Endothelial cell of umbilical vein (primary cell): ENCODE measurements around the gene MVB12B. TPM values are rescaled to one million over a fixed set of nuclear protein-coding genes. Genes with fewer than 3 reads are reported as not detected.

Experiments used
- BruUV-seq: library from RNA; stranded (reverse); fragments of 400-500 nt; replicated peaks from 2 replicates; lab custom pipeline; 2021; lab: Mats Ljungman, UMichigan
- CTCF ChIA-PET: fragments of 300-600, 350-600 bp; sonication (Branson Sonifier 250); formaldehyde crosslinking; loops from one replicate; lab custom pipeline; 2021; ENCODE audit warnings: antibody characterized with exemption, inconsistent platforms; lab: Charles Lee
- POLR2A ChIA-PET: fragments of 300-600, 350-600 bp; sonication (Branson Sonifier 250); formaldehyde crosslinking; loops from one replicate; lab custom pipeline; 2021; ENCODE audit warnings: antibody characterized with exemption, inconsistent platforms; lab: Charles Lee
- DNase-seq: peaks from one replicate; pipeline ENCODE4 v3.0.0-alpha.2; 2011; ENCODE audit warnings: low read depth, low spot score
- FAIRE-seq: peaks from 2 replicates; lab custom pipeline; 2011; peaks lifted over from hg19 to GRCh38; lab: Jason Lieb, UNC
- H2AFZ ChIP-seq: 2 replicates; pipeline ENCODE4 v1.6.0; 2012; ENCODE audit warnings: low read depth, low read length, control low read depth, inconsistent platforms
- H3K27ac ChIP-seq: 2 replicates; pipeline ENCODE4 v1.5.1; 2011; ENCODE audit warnings: low read depth, mild to moderate bottlenecking, control low read depth, low read length, moderate library complexity; ENCODE audit not compliant: insufficient read depth
- H3K27me3 ChIP-seq, 2 experiments: 2 replicates each; pipeline versions ENCODE4 v1.6.0 to v1.6.1; 2011; ENCODE audit warnings: low read length in 2 of 2, mixed read lengths in 1 of 2; ENCODE audit not compliant: control insufficient read depth in 2 of 2, insufficient read depth in 2 of 2
- H3K36me3 ChIP-seq, 2 experiments: 2 replicates in 1 of 2; 3 replicates in 1 of 2; pipeline ENCODE4 v1.5.1; 2011; ENCODE audit warnings: low read length in 2 of 2, mild to moderate bottlenecking in 1 of 2, moderate library complexity in 1 of 2; ENCODE audit not compliant: control insufficient read depth in 2 of 2, insufficient read depth in 2 of 2; ENCODE audit errors: extremely low read depth in 1 of 2
- H3K4me1 ChIP-seq: 3 replicates; pipeline ENCODE4 v1.5.1; 2011; ENCODE audit warnings: mild to moderate bottlenecking, low read length; ENCODE audit not compliant: control insufficient read depth, insufficient read depth; ENCODE audit errors: extremely low read depth
- H3K4me2 ChIP-seq: 2 replicates; pipeline ENCODE4 v1.6.1; 2011; ENCODE audit warnings: low read length, control low read depth, mixed read lengths; ENCODE audit not compliant: insufficient read depth
- H3K4me3 ChIP-seq, 3 experiments: fragments of 200-600 bp in 1 of 3; sonication (generic), shearing (Covaris generic) in 1 of 3; replicated peaks in 1 of 3; 2 replicates each; pipeline ENCODE4 v1.5.1; 2011 to 2016; ENCODE audit warnings: control low read depth in 3 of 3, low read length in 3 of 3, mild to moderate bottlenecking in 2 of 3, inconsistent platforms in 1 of 3, low read depth in 1 of 3, moderate library complexity in 1 of 3; ENCODE audit not compliant: insufficient read depth in 1 of 3
- H3K79me2 ChIP-seq: 2 replicates; pipeline ENCODE4 v1.6.0; 2012; ENCODE audit warnings: low read length, inconsistent platforms; ENCODE audit not compliant: control insufficient read depth, insufficient read depth
- H3K9ac ChIP-seq: replicated peaks from 2 replicates; pipeline ENCODE3; 2011; ENCODE audit warnings: low read length, control low read depth; ENCODE audit not compliant: insufficient read depth; ENCODE audit errors: extremely low read depth
- H3K9me1 ChIP-seq: replicated peaks from 3 replicates; pipeline ENCODE4 v1.6.0; 2011; ENCODE audit warnings: mild to moderate bottlenecking, low read length; ENCODE audit not compliant: control insufficient read depth, insufficient read depth; ENCODE audit errors: extremely low read depth
- H3K9me3 ChIP-seq: replicated peaks from 2 replicates; pipeline ENCODE4 v1.5.1; 2012; ENCODE audit warnings: low read length, inconsistent platforms; ENCODE audit not compliant: control insufficient read depth, insufficient read depth
- H4K20me1 ChIP-seq: replicated peaks from 2 replicates; pipeline ENCODE3; 2011; ENCODE audit warnings: mild to moderate bottlenecking, low read length; ENCODE audit not compliant: control insufficient read depth, insufficient read depth; ENCODE audit errors: extremely low read depth
- CTCF ChIP-seq, 2 donors: IDR thresholded peaks; 1 replicate in 1 of 2; 2 replicates in 1 of 2; pipeline ENCODE4 v1.5.1; 2011; ENCODE audit warnings: low read length in 2 of 2, mild to moderate bottlenecking in 2 of 2, moderate library complexity in 2 of 2, control low read depth in 1 of 2, inconsistent platforms in 1 of 2, low read depth in 1 of 2; ENCODE audit not compliant: insufficient read depth in 1 of 2; ENCODE audit errors: extremely low read depth in 1 of 2
- EZH2 ChIP-seq: IDR thresholded peaks from 2 replicates; pipeline ENCODE4 v1.6.1; 2012; ENCODE audit warnings: borderline replicate concordance, low read depth, mild to moderate bottlenecking, moderate library complexity, low read length, inconsistent platforms; ENCODE audit not compliant: severe bottlenecking
- MAX ChIP-seq: IDR thresholded peaks from 2 replicates; pipeline ENCODE4 v1.6.1; 2011; ENCODE audit not compliant: insufficient read depth, insufficient read length
- POLR2AphosphoS5 ChIP-seq: IDR thresholded peaks from 2 replicates; pipeline ENCODE4 v1.6.1; 2012; ENCODE audit warnings: low read depth, mild to moderate bottlenecking, control low read depth, low read length, moderate library complexity; ENCODE audit not compliant: insufficient read depth
- dilution Hi-C: fragments of 300-500 bp; cut with MboI; formaldehyde crosslinking; loops from one replicate; pipeline ENCODE4 v1.15.0; 2019; ENCODE audit warnings: low sequenced_read_pairs; ENCODE audit not compliant: extremely low pct_ligation_motif_present
- intact Hi-C: fragments of 100-400 bp; cut with micrococcal nuclease; formaldehyde crosslinking; loops from one replicate; pipeline ENCODE4 v1.10.0; 2022
- polyA plus RNA-seq, 4 experiments: library from polyadenylated mRNA; depleted of rRNA in 3 of 4; stranded (reverse) in 3 of 4; unstranded in 1 of 4; fragments of >200 nt; gene quantifications; 2 replicates each; pipeline versions ENCODE4 v1.2.1 to v1.2.3, GENCODE V29; 2011 to 2012; ENCODE audit warnings: missing spikeins in 1 of 4
- total RNA-seq: library from RNA; stranded (reverse); gene quantifications from 2 replicates; pipeline ENCODE4 v1.2.3, GENCODE V29; 2021

The MVB12B gene
- total and polyA plus RNA-seq, 2 donors (not counting 3 experiments of a cell fraction or from before 2014, with no cell fraction given) = 6.6 to 17.3 TPM

GRCh38 chr9:126437701-126438100 lies 111.1 kb downstream of the MVB12B start:
- Histone ChIP-seq H4K20me1 (no peaks in the 10 kb centered on the region), H3K9me3 (no peaks in the 10 kb centered on the region), H3K4me3 (no peak overlapping the region), H3K4me2 (no peak overlapping the region), H3K9ac (no peak overlapping the region), H2AFZ (no peak overlapping the region), H3K27me3 (no peaks in the 10 kb centered on the region), H3K79me2 (no peaks in the 10 kb centered on the region), H3K9me1 (no peaks in the 10 kb centered on the region), H3K36me3 (peaks cover 0 to under 1% of the 10 kb centered on the region in 2 experiments), H3K27ac (no peak overlapping the region), H3K4me1 (no peaks in the 10 kb centered on the region)
- CTCF ChIA-PET = interaction anchor here (1.6 kb wide), 1 partner anchor 39 kb away, joined by 5 read pairs; no protein-coding TSS in a partner anchor
- TF ChIP-seq CTCF (IDR thresholded peaks at IDR 0.05; ENCODE audit: extremely low read depth in 1 of 2, insufficient read depth in 1 of 2, low read depth in 1 of 2, low read length in 2 of 2) (no peak), EZH2 (no peak), MAX (no peak)
- FAIRE-seq (no peak), DNase-seq (no peak)
- POLR2A ChIA-PET = no interaction called here
- intact Hi-C loops = no loop called here
- no TSS peak for BruUV-seq
- dilution Hi-C loops = no loop called here

GRCh38 chr9:126438741-126439401 lies 112.2 kb downstream of the MVB12B start:
- Histone ChIP-seq H3K9me3 (no peaks in the 10 kb centered on the region), H3K27me3 (no peaks in the 10 kb centered on the region), H2AFZ (no peak overlapping the region), H3K27ac (no peak overlapping the region), H3K4me2 (no peak overlapping the region), H3K4me3 (no peak overlapping the region), H3K9me1 (no peaks in the 10 kb centered on the region), H3K36me3 (no peaks in the 10 kb centered on the region), H4K20me1 (no peaks in the 10 kb centered on the region), H3K79me2 (no peaks in the 10 kb centered on the region), H3K9ac (no peak overlapping the region), H3K4me1 (no peaks in the 10 kb centered on the region)
- dilution Hi-C loops = no loop called here
- BruUV-seq = no TSS peak
- DNase-seq (no peak), FAIRE-seq (no peak)
- POLR2A ChIA-PET = no interaction called here
- TF ChIP-seq CTCF (IDR thresholded peaks at IDR 0.05; ENCODE audit: extremely low read depth in 1 of 2, insufficient read depth in 1 of 2, low read depth in 1 of 2, low read length in 2 of 2) (no peak), POLR2AphosphoS5 (no peak), MAX (no peak)
- CTCF ChIA-PET = no interaction called here
- intact Hi-C loops = no loop called here
